ENCODE results near the gene GSS. TPM values are rescaled to one million over a fixed set of nuclear protein-coding genes. Genes with fewer than 3 reads are reported as not detected.

Gene GSS
- total RNA-seq, 1 donor from 2014 or later, result 37.2 TPM

DNA sequence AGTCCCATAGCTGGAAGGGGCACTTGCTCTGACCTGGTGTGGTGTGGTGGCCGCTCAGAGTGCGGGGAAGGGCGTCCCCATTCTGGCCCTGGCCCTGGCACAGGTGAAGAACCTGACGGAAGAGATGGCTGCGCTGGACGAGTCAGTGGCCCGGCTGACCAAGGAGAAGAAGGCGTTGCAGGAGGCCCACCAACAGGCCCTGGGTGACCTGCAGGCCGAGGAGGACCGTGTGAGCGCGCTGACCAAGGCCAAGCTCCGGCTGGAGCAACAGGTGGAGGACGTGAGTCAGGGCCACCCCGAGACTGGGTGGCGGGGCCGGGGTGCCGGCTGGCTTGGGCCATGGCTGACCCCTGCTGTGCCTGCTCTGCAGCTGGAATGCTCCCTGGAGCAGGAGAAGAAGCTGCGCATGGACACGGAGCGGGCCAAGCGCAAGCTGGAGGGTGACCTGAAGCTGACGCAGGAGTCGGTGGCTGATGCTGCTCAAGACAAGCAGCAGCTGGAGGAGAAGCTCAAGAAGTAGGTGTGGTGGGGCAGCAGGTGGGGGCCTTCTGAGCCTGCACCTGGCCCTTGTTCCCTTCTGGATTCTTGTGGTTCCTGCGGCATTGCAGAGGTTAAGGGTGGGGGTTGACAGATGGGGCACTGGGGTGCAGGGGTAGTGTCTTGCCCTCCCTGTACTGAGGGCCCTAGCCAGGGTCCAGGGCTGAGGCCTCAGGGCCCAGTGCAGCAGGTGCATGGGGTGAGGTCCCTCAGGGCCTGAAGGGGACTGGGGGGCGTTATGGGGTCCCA, 40.8 kb upstream of the GSS start:
- Mint-ChIP-seq H3K27me3 (ENCODE audit: unreplicated experiment) (no peaks in the 10 kb centered on the region), H3K9me3 (ENCODE audit: unreplicated experiment) (no peaks in the 10 kb centered on the region), H3K4me3 (ENCODE audit: unreplicated experiment) (no peak overlapping the region), H3K4me1 (ENCODE audit: unreplicated experiment) (no peaks in the 10 kb centered on the region), H3K27ac (ENCODE audit: unreplicated experiment) (no peak overlapping the region), H3K36me3 (ENCODE audit: unreplicated experiment) (peaks cover 31% of the 10 kb centered on the region)
- no peak for TF ChIP-seq CTCF (IDR thresholded peaks at IDR 0.05)
- no peak for DNase-seq (ENCODE audit: extremely low spot score, unreplicated experiment)

- no peak for TF ChIP-seq CTCF (IDR thresholded peaks at IDR 0.05)
- Mint-ChIP-seq H3K9me3 (ENCODE audit: unreplicated experiment) (no peaks in the 10 kb centered on the region), H3K27me3 (ENCODE audit: unreplicated experiment) (no peaks in the 10 kb centered on the region), H3K4me1 (ENCODE audit: unreplicated experiment) (no peaks in the 10 kb centered on the region), H3K36me3 (ENCODE audit: unreplicated experiment) (peaks cover 28% of the 10 kb centered on the region), H3K4me3 (ENCODE audit: unreplicated experiment) (no peak overlapping the region), H3K27ac (ENCODE audit: unreplicated experiment) (no peak overlapping the region)
- DNase-seq (ENCODE audit: extremely low spot score, unreplicated experiment), result no peak
These were observed 40.1 kb upstream of the GSS start for GRCh38 chr20:34995696-34996095.

- H3K27ac Mint-ChIP-seq (ENCODE audit: unreplicated experiment), result no peak overlapping the region
- DNase-seq (ENCODE audit: extremely low spot score, unreplicated experiment), result no peak
- no peaks in the 10 kb centered on the region for H3K9me3 Mint-ChIP-seq (ENCODE audit: unreplicated experiment)
- no peaks in the 10 kb centered on the region for H3K4me1 Mint-ChIP-seq (ENCODE audit: unreplicated experiment)
- H3K4me3 Mint-ChIP-seq (ENCODE audit: unreplicated experiment), result no peak overlapping the region
- H3K27me3 Mint-ChIP-seq (ENCODE audit: unreplicated experiment), result no peaks in the 10 kb centered on the region
- peaks cover 26% of the 10 kb centered on the region for H3K36me3 Mint-ChIP-seq (ENCODE audit: unreplicated experiment)
- no peak for TF ChIP-seq CTCF (IDR thresholded peaks at IDR 0.05)
These were observed 39.6 kb upstream of the GSS start for GRCh38 chr20:34995192-34995591.

DNA sequence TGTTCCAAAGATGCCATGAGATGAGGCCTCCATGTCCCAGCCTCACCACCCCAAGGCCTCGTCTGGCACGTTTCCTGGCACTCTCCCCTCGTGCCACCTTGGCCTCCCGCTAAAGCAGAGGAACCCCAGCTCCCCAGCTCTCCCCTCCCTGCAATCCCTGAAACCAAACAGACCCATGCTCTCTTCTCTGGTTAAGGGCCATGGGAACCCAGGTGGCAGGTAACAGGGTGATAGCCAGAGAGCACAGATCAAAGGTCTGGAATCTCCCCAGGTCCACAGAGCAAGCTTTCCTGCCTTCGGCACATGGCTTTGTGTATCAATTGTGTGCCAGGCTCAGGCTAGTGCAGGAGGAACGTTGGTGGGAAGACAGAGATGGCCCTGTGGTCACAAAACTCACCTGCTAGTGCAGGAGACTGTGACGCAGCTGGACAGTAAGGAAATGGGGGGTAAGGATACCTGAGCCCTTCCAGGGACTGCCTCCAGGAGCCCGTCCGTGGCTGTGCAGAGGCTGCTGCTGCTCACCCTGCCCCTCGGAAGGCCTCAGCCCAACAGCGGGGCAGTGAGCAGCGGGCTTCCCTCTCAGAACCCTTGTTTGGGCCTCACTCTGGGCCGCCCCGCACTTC, 39.0 kb upstream of the GSS start:
- TF ChIP-seq CTCF (IDR thresholded peaks at IDR 0.05), result no peak
- Mint-ChIP-seq H3K36me3 (ENCODE audit: unreplicated experiment) (peaks cover 23% of the 10 kb centered on the region), H3K27me3 (ENCODE audit: unreplicated experiment) (no peaks in the 10 kb centered on the region), H3K4me1 (ENCODE audit: unreplicated experiment) (no peaks in the 10 kb centered on the region), H3K4me3 (ENCODE audit: unreplicated experiment) (no peak overlapping the region), H3K9me3 (ENCODE audit: unreplicated experiment) (no peaks in the 10 kb centered on the region), H3K27ac (ENCODE audit: unreplicated experiment) (no peak overlapping the region)
- DNase-seq (ENCODE audit: extremely low spot score, unreplicated experiment), result no peak

DNA sequence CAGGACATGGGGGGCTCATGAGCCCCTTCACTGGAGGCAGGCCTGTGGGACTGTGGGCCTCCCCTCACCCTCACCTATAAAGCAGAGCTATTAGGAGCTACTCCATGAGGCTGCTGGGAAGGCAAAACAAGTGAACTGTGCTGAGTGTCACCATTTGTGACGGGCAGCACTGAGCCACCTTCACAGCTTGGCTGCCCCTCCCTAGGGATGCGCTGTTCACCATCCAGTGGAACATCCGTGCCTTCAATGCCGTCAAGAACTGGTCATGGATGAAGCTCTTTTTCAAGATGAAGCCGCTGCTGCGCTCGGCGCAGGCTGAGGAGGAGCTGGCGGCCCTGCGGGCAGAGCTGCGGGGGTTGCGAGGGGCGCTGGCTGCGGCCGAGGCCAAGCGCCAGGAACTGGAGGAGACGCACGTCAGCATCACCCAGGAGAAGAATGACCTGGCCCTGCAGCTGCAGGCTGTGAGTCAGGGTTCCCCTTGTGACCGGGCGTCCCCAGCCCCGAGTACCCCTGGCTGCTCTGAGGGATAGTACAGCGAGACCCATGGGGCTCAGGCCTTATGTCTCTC, 38.4 kb upstream of the GSS start:
- no peak overlapping the region for H3K27ac Mint-ChIP-seq (ENCODE audit: unreplicated experiment)
- no peak overlapping the region for H3K4me3 Mint-ChIP-seq (ENCODE audit: unreplicated experiment)
- H3K36me3 Mint-ChIP-seq (ENCODE audit: unreplicated experiment), result peaks cover 20% of the 10 kb centered on the region
- no peak for TF ChIP-seq CTCF (IDR thresholded peaks at IDR 0.05)
- H3K9me3 Mint-ChIP-seq (ENCODE audit: unreplicated experiment), result no peaks in the 10 kb centered on the region
- no peaks in the 10 kb centered on the region for H3K27me3 Mint-ChIP-seq (ENCODE audit: unreplicated experiment)
- no peak for DNase-seq (ENCODE audit: extremely low spot score, unreplicated experiment)
- H3K4me1 Mint-ChIP-seq (ENCODE audit: unreplicated experiment), result no peaks in the 10 kb centered on the region
